GM10266 (cell line): ENCODE results near the gene COPG1.

Experiments used
- DNase-seq: peaks from one replicate; pipeline ENCODE4 v3.0.0; 2012; ENCODE audit errors: extremely low spot score
- CTCF ChIP-seq: IDR thresholded peaks from 2 replicates; pipeline ENCODE4 v1.5.1; 2012; ENCODE audit warnings: mild to moderate bottlenecking, low read depth; ENCODE audit not compliant: control insufficient read depth, insufficient read depth; ENCODE audit errors: missing control alignments

COPG1 gene

GRCh38 chr3:129249284-129250065 is at the start of gene COPG1:
Gene COPG1, plus strand, starts transcription at chr3:129249606. Its CDS starts 104 bp downstream, at chr3:129249710.
- no peak for TF ChIP-seq CTCF
- peak; percentile 91 for DNase-seq

GRCh38 chr3:129204473-129204872 is 44.9 kb upstream of the COPG1 start:
- no peak for TF ChIP-seq CTCF

GRCh38 chr3:129205109-129205832 is 44.1 kb upstream of the COPG1 start:
- TF ChIP-seq CTCF: no peak
- DNase-seq: no peak

More at GRCh38 chr3:129204473-129204872, 44.9 kb upstream of the COPG1 start:
- no peak for DNase-seq

- TF ChIP-seq CTCF: no peak
- no peak for DNase-seq
Measured at GRCh38 chr3:129207479-129207878, 41.9 kb upstream of the COPG1 start.

GRCh38 chr3:129211345-129211744 is 38.1 kb upstream of the COPG1 start:
- no peak for DNase-seq
- no peak for TF ChIP-seq CTCF

- no peak for TF ChIP-seq CTCF
- no peak for DNase-seq
Measured at GRCh38 chr3:129211772-129212171, 37.6 kb upstream of the COPG1 start.

- TF ChIP-seq CTCF: no peak
- DNase-seq: no peak
Measured at GRCh38 chr3:129213238-129213637, 36.2 kb upstream of the COPG1 start.
